Neural cell (in vitro differentiated cells): ENCODE measurements around the gene GP5. TPM values are rescaled to one million over a fixed set of nuclear protein-coding genes. Genes with fewer than 3 reads are reported as not detected.

Experiments used
- H2AFZ ChIP-seq: fragments of 200-600, 300-800 bp; sonication (generic), shearing (Covaris generic); 2 replicates; pipeline ENCODE4 v1.6.0; 2014; ENCODE audit warnings: low read depth, mild to moderate bottlenecking, antibody characterized with exemption, low read length, moderate library complexity
- H3F3A ChIP-seq: fragments of 200-600 bp; shearing (Covaris generic); 2 replicates; pipeline ENCODE4 v1.6.1; 2016; ENCODE audit warnings: mild to moderate bottlenecking, moderate library complexity, mixed read lengths, antibody characterized with exemption, low read length; ENCODE audit not compliant: insufficient read depth, poor library complexity, severe bottlenecking
- H3K27ac ChIP-seq: fragments of 200-600, 300-800 bp; sonication (generic), shearing (Covaris generic); 2 replicates; pipeline ENCODE4 v1.5.1; 2014; ENCODE audit warnings: mild to moderate bottlenecking, low read length, moderate library complexity
- H3K27me3 ChIP-seq: fragments of 300-800, 200-600 bp; sonication (generic), shearing (Covaris generic); 2 replicates; pipeline ENCODE4 v1.6.0; 2014; ENCODE audit warnings: mild to moderate bottlenecking, low read depth, low read length, moderate library complexity; ENCODE audit not compliant: insufficient read depth
- H3K36me3 ChIP-seq: fragments of 300-800, 200-600 bp; sonication (generic), shearing (Covaris generic); 2 replicates; pipeline ENCODE4 v1.5.1; 2014; ENCODE audit warnings: mild to moderate bottlenecking, antibody characterized with exemption, low read length, moderate library complexity; ENCODE audit not compliant: insufficient read depth
- H3K4me2 ChIP-seq: fragments of 300-800, 200-600 bp; sonication (generic), shearing (Covaris generic); 2 replicates; pipeline ENCODE4 v1.6.0; 2014; ENCODE audit warnings: mild to moderate bottlenecking, low read length
- H3K4me3 ChIP-seq: fragments of 300-800, 200-600 bp; sonication (generic), shearing (Covaris generic); 2 replicates; pipeline ENCODE4 v1.5.1; 2014; ENCODE audit warnings: mild to moderate bottlenecking, low read length, moderate library complexity
- H3K79me2 ChIP-seq: fragments of 200-600 bp; shearing (Covaris generic); replicated peaks from 2 replicates; pipeline ENCODE4 v1.6.0; 2014; ENCODE audit warnings: mild to moderate bottlenecking, low read length, moderate library complexity; ENCODE audit not compliant: insufficient read depth
- H3K9ac ChIP-seq: fragments of 300-800, 200-600 bp; sonication (generic), shearing (Covaris generic); 2 replicates; pipeline ENCODE4 v1.6.1; 2016; ENCODE audit warnings: mild to moderate bottlenecking, low read length, mixed read lengths
- H3K9me2 ChIP-seq: fragments of 200-600 bp; shearing (Covaris generic); 2 replicates; pipeline ENCODE4 v1.6.1; 2016; ENCODE audit warnings: mild to moderate bottlenecking, low read length, mixed read lengths; ENCODE audit not compliant: insufficient read depth
- H3K9me3 ChIP-seq: fragments of 200-600, 300-800 bp; sonication (generic), shearing (Covaris generic); 2 replicates; pipeline ENCODE4 v1.6.1; 2016; ENCODE audit warnings: mild to moderate bottlenecking, mixed run types, low read length, moderate library complexity, mixed read lengths
- H4K20me1 ChIP-seq: fragments of 200-600 bp; shearing (Covaris generic); 2 replicates; pipeline ENCODE4 v1.6.1; 2016; ENCODE audit warnings: mild to moderate bottlenecking, mixed run types; ENCODE audit not compliant: insufficient read depth
- EP300 ChIP-seq: fragments of 450-650 bp; conservative IDR thresholded peaks from 2 replicates; pipeline ENCODE4 v1.6.1; 2014; ENCODE audit warnings: antibody characterized with exemption, mild to moderate bottlenecking, moderate library complexity; ENCODE audit not compliant: poor library complexity, severe bottlenecking
- EZH2 ChIP-seq: fragments of 200-600, 300-800 bp; shearing (Covaris generic), sonication (generic); IDR thresholded peaks from 2 replicates; pipeline ENCODE4 v1.6.1; 2014; ENCODE audit warnings: antibody characterized with exemption, low read length, borderline replicate concordance, mild to moderate bottlenecking; ENCODE audit not compliant: insufficient read depth, poor library complexity, severe bottlenecking
- MXI1 ChIP-seq: fragments of 450-650 bp; conservative IDR thresholded peaks from 2 replicates; pipeline ENCODE4 v1.6.1; 2014; ENCODE audit warnings: antibody characterized with exemption, mild to moderate bottlenecking; ENCODE audit not compliant: poor library complexity, severe bottlenecking
- POLR2AphosphoS5 ChIP-seq: IDR thresholded peaks from 2 replicates; pipeline ENCODE4 v1.6.1; 2012
- RAD21 ChIP-seq: fragments of 450-650 bp; conservative IDR thresholded peaks from 2 replicates; pipeline ENCODE4 v1.6.1; 2014; ENCODE audit warnings: antibody characterized with exemption, mild to moderate bottlenecking, moderate library complexity
- SMC3 ChIP-seq: fragments of 450-650 bp; conservative IDR thresholded peaks from 2 replicates; pipeline ENCODE4 v1.6.1; 2014; ENCODE audit warnings: antibody characterized with exemption, mild to moderate bottlenecking, moderate library complexity; ENCODE audit not compliant: poor library complexity
- TAF1 ChIP-seq: IDR thresholded peaks from 2 replicates; pipeline ENCODE4 v1.6.1; 2012; ENCODE audit warnings: low read depth
- polyA plus RNA-seq: library from polyadenylated mRNA; depleted of rRNA; stranded (reverse); fragments of >200 nt; gene quantifications from 2 replicates; pipeline ENCODE4 v1.2.3, GENCODE V29; 2014
- TF ChIP-seq, protein P1 (sequence below): IDR thresholded peaks from 2 replicates; pipeline ENCODE4 v1.6.1; 2012; ENCODE audit warnings: borderline replicate concordance
- TF ChIP-seq, protein P2 (sequence below): fragments of 450-650 bp; IDR thresholded peaks from 2 replicates; pipeline ENCODE4 v1.5.1; 2014; ENCODE audit warnings: antibody characterized with exemption, mild to moderate bottlenecking, moderate library complexity; ENCODE audit not compliant: poor library complexity, severe bottlenecking

Gene GP5
- polyA plus RNA-seq, 1 donor from 2014 or later: 0.14 TPM

- Histone ChIP-seq H4K20me1 (no peaks in the 10 kb centered on the region), H3K27ac (no peak overlapping the region), H2AFZ (no peak overlapping the region), H3K9me3 (no peaks in the 10 kb centered on the region), H3K27me3 (no peaks in the 10 kb centered on the region), H3K36me3 (no peaks in the 10 kb centered on the region), H3K79me2 (no peaks in the 10 kb centered on the region), H3K9me2 (no peaks in the 10 kb centered on the region), H3K4me3 (no peak overlapping the region), H3K4me2 (no peak overlapping the region), H3K9ac (no peak overlapping the region), H3F3A (no peaks in the 10 kb centered on the region)
- TF ChIP-seq EZH2 (no peak), POLR2AphosphoS5 (no peak), SMC3 (no peak), TAF1 (no peak), EP300 (no peak)
- TF ChIP-seq, protein P1, sequence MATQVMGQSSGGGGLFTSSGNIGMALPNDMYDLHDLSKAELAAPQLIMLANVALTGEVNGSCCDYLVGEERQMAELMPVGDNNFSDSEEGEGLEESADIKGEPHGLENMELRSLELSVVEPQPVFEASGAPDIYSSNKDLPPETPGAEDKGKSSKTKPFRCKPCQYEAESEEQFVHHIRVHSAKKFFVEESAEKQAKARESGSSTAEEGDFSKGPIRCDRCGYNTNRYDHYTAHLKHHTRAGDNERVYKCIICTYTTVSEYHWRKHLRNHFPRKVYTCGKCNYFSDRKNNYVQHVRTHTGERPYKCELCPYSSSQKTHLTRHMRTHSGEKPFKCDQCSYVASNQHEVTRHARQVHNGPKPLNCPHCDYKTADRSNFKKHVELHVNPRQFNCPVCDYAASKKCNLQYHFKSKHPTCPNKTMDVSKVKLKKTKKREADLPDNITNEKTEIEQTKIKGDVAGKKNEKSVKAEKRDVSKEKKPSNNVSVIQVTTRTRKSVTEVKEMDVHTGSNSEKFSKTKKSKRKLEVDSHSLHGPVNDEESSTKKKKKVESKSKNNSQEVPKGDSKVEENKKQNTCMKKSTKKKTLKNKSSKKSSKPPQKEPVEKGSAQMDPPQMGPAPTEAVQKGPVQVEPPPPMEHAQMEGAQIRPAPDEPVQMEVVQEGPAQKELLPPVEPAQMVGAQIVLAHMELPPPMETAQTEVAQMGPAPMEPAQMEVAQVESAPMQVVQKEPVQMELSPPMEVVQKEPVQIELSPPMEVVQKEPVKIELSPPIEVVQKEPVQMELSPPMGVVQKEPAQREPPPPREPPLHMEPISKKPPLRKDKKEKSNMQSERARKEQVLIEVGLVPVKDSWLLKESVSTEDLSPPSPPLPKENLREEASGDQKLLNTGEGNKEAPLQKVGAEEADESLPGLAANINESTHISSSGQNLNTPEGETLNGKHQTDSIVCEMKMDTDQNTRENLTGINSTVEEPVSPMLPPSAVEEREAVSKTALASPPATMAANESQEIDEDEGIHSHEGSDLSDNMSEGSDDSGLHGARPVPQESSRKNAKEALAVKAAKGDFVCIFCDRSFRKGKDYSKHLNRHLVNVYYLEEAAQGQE: no peak
- TF ChIP-seq, protein P2, sequence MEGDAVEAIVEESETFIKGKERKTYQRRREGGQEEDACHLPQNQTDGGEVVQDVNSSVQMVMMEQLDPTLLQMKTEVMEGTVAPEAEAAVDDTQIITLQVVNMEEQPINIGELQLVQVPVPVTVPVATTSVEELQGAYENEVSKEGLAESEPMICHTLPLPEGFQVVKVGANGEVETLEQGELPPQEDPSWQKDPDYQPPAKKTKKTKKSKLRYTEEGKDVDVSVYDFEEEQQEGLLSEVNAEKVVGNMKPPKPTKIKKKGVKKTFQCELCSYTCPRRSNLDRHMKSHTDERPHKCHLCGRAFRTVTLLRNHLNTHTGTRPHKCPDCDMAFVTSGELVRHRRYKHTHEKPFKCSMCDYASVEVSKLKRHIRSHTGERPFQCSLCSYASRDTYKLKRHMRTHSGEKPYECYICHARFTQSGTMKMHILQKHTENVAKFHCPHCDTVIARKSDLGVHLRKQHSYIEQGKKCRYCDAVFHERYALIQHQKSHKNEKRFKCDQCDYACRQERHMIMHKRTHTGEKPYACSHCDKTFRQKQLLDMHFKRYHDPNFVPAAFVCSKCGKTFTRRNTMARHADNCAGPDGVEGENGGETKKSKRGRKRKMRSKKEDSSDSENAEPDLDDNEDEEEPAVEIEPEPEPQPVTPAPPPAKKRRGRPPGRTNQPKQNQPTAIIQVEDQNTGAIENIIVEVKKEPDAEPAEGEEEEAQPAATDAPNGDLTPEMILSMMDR: no peak
These were observed 8.4 kb upstream of the GP5 start for GRCh38 chr3:194407423-194407822.

- TF ChIP-seq EP300 (no peak), SMC3 (no peak)
- H3K9me3 ChIP-seq: no peaks in the 10 kb centered on the region
- H3K9ac ChIP-seq: no peak overlapping the region
- no peaks in the 10 kb centered on the region for H3F3A ChIP-seq
- no peaks in the 10 kb centered on the region for H3K27me3 ChIP-seq
- H4K20me1 ChIP-seq: no peaks in the 10 kb centered on the region
- no peak overlapping the region for H2AFZ ChIP-seq
- H3K79me2 ChIP-seq: no peaks in the 10 kb centered on the region
- H3K27ac ChIP-seq: no peak overlapping the region
- H3K36me3 ChIP-seq: no peaks in the 10 kb centered on the region
- H3K4me3 ChIP-seq: no peak overlapping the region
- H3K4me2 ChIP-seq: no peak overlapping the region
- no peaks in the 10 kb centered on the region for H3K9me2 ChIP-seq
These were observed 6.7 kb upstream of the GP5 start for GRCh38 chr3:194405766-194406165.

DNA sequence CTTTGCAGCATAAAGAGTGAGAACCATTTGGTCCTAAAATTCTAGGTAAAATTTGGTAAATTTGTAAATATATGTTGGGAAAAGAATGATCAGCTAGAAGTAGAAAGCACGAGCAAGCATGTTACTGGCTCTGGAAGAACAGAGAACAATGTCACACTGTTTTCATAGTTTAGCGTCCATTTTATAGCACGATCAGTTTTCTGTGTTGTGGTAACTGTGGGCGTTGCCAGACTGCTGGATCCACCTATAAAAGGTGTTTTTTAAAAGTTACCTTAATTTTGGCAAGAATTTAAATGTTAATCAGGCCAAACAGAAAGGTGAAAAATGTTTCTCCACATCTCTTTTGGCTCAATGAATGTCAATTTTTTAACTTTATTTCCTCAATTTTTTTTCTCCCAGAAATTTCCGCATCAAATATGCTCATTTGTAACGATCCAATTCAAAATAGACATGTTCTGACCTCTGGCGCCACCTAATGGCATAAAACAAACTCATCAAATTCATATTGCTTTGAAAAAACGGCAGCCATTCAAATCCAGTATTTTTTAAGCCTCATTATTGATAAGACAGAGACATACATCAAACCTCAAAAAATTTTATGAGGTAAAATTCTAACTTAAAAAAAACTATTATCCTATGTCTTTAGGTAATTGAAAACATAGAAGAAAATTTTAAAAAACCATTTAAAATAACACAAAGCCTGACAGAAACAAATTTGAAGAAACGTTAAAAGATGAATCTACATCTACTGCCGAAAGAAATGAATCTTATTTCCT lies 5.5 kb upstream of the GP5 start:
- H3K4me2 ChIP-seq: no peak overlapping the region
- no peak overlapping the region for H2AFZ ChIP-seq
- H3K9ac ChIP-seq: no peak overlapping the region
- TF ChIP-seq POLR2AphosphoS5: no peak
- TF ChIP-seq EZH2: no peak
- no peak for TF ChIP-seq TAF1
- TF ChIP-seq, protein P1: no peak
- peak; percentile 90 for TF ChIP-seq SMC3
- peak; percentile 86 for TF ChIP-seq RAD21
- TF ChIP-seq MXI1: no peak
- TF ChIP-seq, protein P2: peak; percentile 84
- no peak for TF ChIP-seq EP300
- no peak overlapping the region for H3K27ac ChIP-seq
- H3K79me2 ChIP-seq: no peaks in the 10 kb centered on the region
- peaks cover under 1% of the 10 kb centered on the region for H3K27me3 ChIP-seq
- H3K9me2 ChIP-seq: no peaks in the 10 kb centered on the region
- H3K9me3 ChIP-seq: no peaks in the 10 kb centered on the region
- H3K4me3 ChIP-seq: no peak overlapping the region
- H3K36me3 ChIP-seq: no peaks in the 10 kb centered on the region
- H3F3A ChIP-seq: no peaks in the 10 kb centered on the region
- no peaks in the 10 kb centered on the region for H4K20me1 ChIP-seq
